GM23338 (cell line): ENCODE data around the gene KDM4C. TPM values are rescaled to one million over a fixed set of nuclear protein-coding genes. Genes with fewer than 3 reads are reported as not detected.

Source experiments
- ATAC-seq: fragments of 200-7000 bp; cut with Tn5 transposase; 3 replicates; pipeline ENCODE4 v1.9.1; 2020
- DNase-seq: peaks from one replicate; pipeline ENCODE4 v3.0.0-alpha.2; 2015; ENCODE audit warnings: low spot score
- H2AFZ ChIP-seq: fragments of 200-600 bp; sonication (generic); 2 replicates; pipeline ENCODE4 v1.8.0; 2016; ENCODE audit warnings: antibody characterized with exemption, mild to moderate bottlenecking, moderate library complexity
- H3F3A ChIP-seq: fragments of 200-600 bp; sonication (generic); replicated peaks from 2 replicates; pipeline ENCODE4 v1.8.0; 2017; ENCODE audit warnings: antibody characterized with exemption, mixed run types, low read depth
- H3K27ac ChIP-seq: fragments of 200-600 bp; sonication (generic); 2 replicates; pipeline ENCODE4 v1.6.1; 2016; ENCODE audit warnings: low read depth
- H3K27me3 ChIP-seq: fragments of 200-600 bp; sonication (generic); 2 replicates; pipeline ENCODE4 v1.8.0; 2016; ENCODE audit warnings: mild to moderate bottlenecking, mixed run types, moderate library complexity; ENCODE audit not compliant: insufficient read depth
- H3K36me3 ChIP-seq: fragments of 200-600 bp; sonication (generic); 2 replicates; pipeline ENCODE4 v1.8.0; 2016; ENCODE audit warnings: mild to moderate bottlenecking; ENCODE audit not compliant: insufficient read depth
- H3K4me1 ChIP-seq: fragments of 200-600 bp; sonication (generic); 2 replicates; pipeline ENCODE4 v1.8.0; 2016; ENCODE audit warnings: mild to moderate bottlenecking, moderate library complexity; ENCODE audit not compliant: insufficient read depth
- H3K4me2 ChIP-seq: fragments of 200-600 bp; sonication (generic); 2 replicates; pipeline ENCODE4 v1.7.1; 2017; ENCODE audit warnings: mixed run types
- H3K4me3 ChIP-seq: fragments of 200-600 bp; sonication (generic); 2 replicates; pipeline ENCODE4 v1.6.1; 2016; ENCODE audit warnings: mixed run types
- H3K79me2 ChIP-seq: fragments of 200-600 bp; sonication (generic); replicated peaks from 2 replicates; pipeline ENCODE4 v1.8.0; 2017; ENCODE audit warnings: mild to moderate bottlenecking; ENCODE audit not compliant: insufficient read depth
- H3K9me2 ChIP-seq: fragments of 200-600 bp; sonication (generic); 2 replicates; pipeline ENCODE4 v1.8.0; 2017; ENCODE audit not compliant: insufficient read depth
- H4K20me1 ChIP-seq: fragments of 200-600 bp; sonication (generic); replicated peaks from 2 replicates; pipeline ENCODE4 v1.8.0; 2017; ENCODE audit warnings: mild to moderate bottlenecking; ENCODE audit not compliant: insufficient read depth
- H3K27ac Mint-ChIP-seq: 2 replicates; pipeline ENCODE4 v1.8.0; 2020; ENCODE audit warnings: inconsistent platforms, mild to moderate bottlenecking, moderate library complexity, mixed read lengths
- H3K27me3 Mint-ChIP-seq: 3 replicates; pipeline ENCODE4 v1.8.0; 2022; ENCODE audit warnings: low read depth, mild to moderate bottlenecking, moderate library complexity, mixed read lengths, inconsistent platforms; ENCODE audit not compliant: insufficient read depth, poor library complexity
- H3K36me3 Mint-ChIP-seq: 3 replicates; pipeline ENCODE4 v1.8.0; 2021; ENCODE audit warnings: low read depth, mild to moderate bottlenecking, inconsistent platforms, moderate library complexity, mixed read lengths
- H3K4me1 Mint-ChIP-seq: 3 replicates; pipeline ENCODE4 v1.8.0; 2020; ENCODE audit warnings: mild to moderate bottlenecking, inconsistent platforms, mixed read lengths
- H3K4me3 Mint-ChIP-seq: 3 replicates; pipeline ENCODE4 v1.8.0; 2021; ENCODE audit warnings: moderate library complexity, mild to moderate bottlenecking, inconsistent platforms, mixed read lengths
- H3K9me3 Mint-ChIP-seq: 3 replicates; pipeline ENCODE4 v1.8.0; 2020; ENCODE audit warnings: moderate library complexity, mild to moderate bottlenecking, inconsistent platforms, mixed read lengths
- CREB1 ChIP-seq: fragments of 250-450 bp; sonication (Bioruptor Pico); IDR thresholded peaks from 2 replicates; pipeline ENCODE4 v1.5.0; 2020; ENCODE audit warnings: low read depth, mild to moderate bottlenecking, moderate library complexity
- CTCF ChIP-seq, 2 experiments: fragments of 200-600 bp in 1 of 2; sonication (generic) in 1 of 2; conservative IDR thresholded peaks; 2 replicates each; pipeline versions ENCODE4 v1.5.1 to v1.6.1; 2016 to 2017; ENCODE audit warnings: antibody characterized with exemption in 2 of 2, low read depth in 2 of 2, mild to moderate bottlenecking in 2 of 2, moderate library complexity in 1 of 2
- ETS1 ChIP-seq: IDR thresholded peaks from 2 replicates; pipeline ENCODE4 v1.6.1; 2016; ENCODE audit warnings: antibody characterized with exemption
- EZH2 ChIP-seq: fragments of 200-600 bp; sonication (generic); IDR thresholded peaks from one replicate; pipeline ENCODE4 v1.8.0; 2017; ENCODE audit warnings: antibody characterized with exemption, mild to moderate bottlenecking, low read depth; ENCODE audit not compliant: unreplicated experiment
- EZH2phosphoT487 ChIP-seq: fragments of 200-600 bp; sonication (generic); IDR thresholded peaks from one replicate; pipeline ENCODE4 v1.8.1; 2018; ENCODE audit warnings: antibody characterized with exemption; ENCODE audit not compliant: unreplicated experiment
- JUNB ChIP-seq: IDR thresholded peaks from one replicate; pipeline ENCODE4 v1.6.1; 2016; ENCODE audit warnings: antibody characterized with exemption; ENCODE audit not compliant: unreplicated experiment
- NANOG ChIP-seq: IDR thresholded peaks from 2 replicates; pipeline ENCODE4 v1.6.1; 2016; ENCODE audit warnings: antibody characterized with exemption, borderline replicate concordance
- POLR2AphosphoS5 ChIP-seq: IDR thresholded peaks from 2 replicates; pipeline ENCODE4 v1.6.1; 2016; ENCODE audit warnings: antibody characterized with exemption, low read depth
- STAT1 ChIP-seq: IDR thresholded peaks from one replicate; pipeline ENCODE4 v1.6.1; 2016; ENCODE audit warnings: antibody characterized with exemption; ENCODE audit not compliant: unreplicated experiment
- ZNF114 ChIP-seq: fragments of 250-450 bp; sonication (Bioruptor Pico); IDR thresholded peaks from 2 replicates; pipeline ENCODE4 v1.5.0; 2020; ENCODE audit warnings: mild to moderate bottlenecking, moderate library complexity
- polyA plus RNA-seq: library from polyadenylated mRNA; unstranded; fragments of >200 nt; fragmentation: Nextera tagmentation; extraction: Ambion mirVana; gene quantifications from 2 replicates; pipeline ENCODE4 v1.2.1, GENCODE V29; 2016
- total RNA-seq: library from RNA; depleted of rRNA; stranded (reverse); fragments of >200 nt; shearing (Covaris generic); gene quantifications from 2 replicates; pipeline ENCODE4 v1.2.3, GENCODE V29; 2014
- TF ChIP-seq, protein P1 (sequence below): IDR thresholded peaks from one replicate; pipeline ENCODE4 v1.6.1; 2018; ENCODE audit warnings: antibody characterized with exemption; ENCODE audit not compliant: unreplicated experiment

The KDM4C gene
- total and polyA plus RNA-seq, 2 experiments from 2014 or later, result 12.0 to 43.8 TPM

GRCh38 chr9:6927838-6928237, 170.1 kb downstream of the KDM4C start (continued):
- TF ChIP-seq CTCF (conservative IDR thresholded peaks at IDR 0.05; ENCODE audit: low read depth in 2 of 2) (no peak), EZH2phosphoT487 (no peak), ZNF114 (CRISPR knock-in tag) (no peak), NANOG (no peak), ETS1 (no peak)

GRCh38 chr9:6928863-6929262, 171.1 kb downstream of the KDM4C start:
- H3K27me3 ChIP-seq, result no peaks in the 10 kb centered on the region
- H3K27ac Mint-ChIP-seq, result peak overlapping the region; percentile 30; the same call in 1 of the 2 replicates
- DNase-seq, result no peak
- TF ChIP-seq CTCF (conservative IDR thresholded peaks at IDR 0.05; ENCODE audit: low read depth in 2 of 2) (no peak), JUNB (no peak), STAT1 (no peak), CREB1 (CRISPR knock-in tag) (no peak), EZH2phosphoT487 (no peak), NANOG (no peak), EZH2 (no peak), ZNF114 (CRISPR knock-in tag) (no peak), POLR2AphosphoS5 (no peak)
- TF ChIP-seq, protein P1, sequence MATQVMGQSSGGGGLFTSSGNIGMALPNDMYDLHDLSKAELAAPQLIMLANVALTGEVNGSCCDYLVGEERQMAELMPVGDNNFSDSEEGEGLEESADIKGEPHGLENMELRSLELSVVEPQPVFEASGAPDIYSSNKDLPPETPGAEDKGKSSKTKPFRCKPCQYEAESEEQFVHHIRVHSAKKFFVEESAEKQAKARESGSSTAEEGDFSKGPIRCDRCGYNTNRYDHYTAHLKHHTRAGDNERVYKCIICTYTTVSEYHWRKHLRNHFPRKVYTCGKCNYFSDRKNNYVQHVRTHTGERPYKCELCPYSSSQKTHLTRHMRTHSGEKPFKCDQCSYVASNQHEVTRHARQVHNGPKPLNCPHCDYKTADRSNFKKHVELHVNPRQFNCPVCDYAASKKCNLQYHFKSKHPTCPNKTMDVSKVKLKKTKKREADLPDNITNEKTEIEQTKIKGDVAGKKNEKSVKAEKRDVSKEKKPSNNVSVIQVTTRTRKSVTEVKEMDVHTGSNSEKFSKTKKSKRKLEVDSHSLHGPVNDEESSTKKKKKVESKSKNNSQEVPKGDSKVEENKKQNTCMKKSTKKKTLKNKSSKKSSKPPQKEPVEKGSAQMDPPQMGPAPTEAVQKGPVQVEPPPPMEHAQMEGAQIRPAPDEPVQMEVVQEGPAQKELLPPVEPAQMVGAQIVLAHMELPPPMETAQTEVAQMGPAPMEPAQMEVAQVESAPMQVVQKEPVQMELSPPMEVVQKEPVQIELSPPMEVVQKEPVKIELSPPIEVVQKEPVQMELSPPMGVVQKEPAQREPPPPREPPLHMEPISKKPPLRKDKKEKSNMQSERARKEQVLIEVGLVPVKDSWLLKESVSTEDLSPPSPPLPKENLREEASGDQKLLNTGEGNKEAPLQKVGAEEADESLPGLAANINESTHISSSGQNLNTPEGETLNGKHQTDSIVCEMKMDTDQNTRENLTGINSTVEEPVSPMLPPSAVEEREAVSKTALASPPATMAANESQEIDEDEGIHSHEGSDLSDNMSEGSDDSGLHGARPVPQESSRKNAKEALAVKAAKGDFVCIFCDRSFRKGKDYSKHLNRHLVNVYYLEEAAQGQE, result no peak

More at GRCh38 chr9:6928863-6929262, 171.1 kb downstream of the KDM4C start:
- Histone ChIP-seq H3K4me1 (0 out of 2 replicates have a peak, but pooled peaks cover 3% of the 10 kb centered on the region), H2AFZ (no peak overlapping the region), H3K9me2 (0 out of 2 replicates have a peak, but pooled peaks cover 4% of the 10 kb centered on the region), H3K36me3 (no peaks in the 10 kb centered on the region), H3K4me3 (no peak overlapping the region), H3K4me2 (no peak overlapping the region), H3F3A (no peaks in the 10 kb centered on the region), H4K20me1 (no peaks in the 10 kb centered on the region; the same call in 1 of the 2 replicates), H3K27ac (0 out of 2 replicates have a peak overlapping the region, but pooled peaks have one; percentile 12), H3K79me2 (peaks cover 5% of the 10 kb centered on the region; the same call in 1 of the 2 replicates)
- H3K4me1 Mint-ChIP-seq, result peaks cover 11% of the 10 kb centered on the region; the same call in 2 of the 3 replicates
- no peaks in the 10 kb centered on the region for H3K9me3 Mint-ChIP-seq
- H3K27me3 Mint-ChIP-seq, result no peaks in the 10 kb centered on the region
- H3K36me3 Mint-ChIP-seq, result no peaks in the 10 kb centered on the region
- no peak overlapping the region for H3K4me3 Mint-ChIP-seq
- no peak; the same call in 2 of the 3 replicates for ATAC-seq
